PC-3 (cell line): Measurements from ENCODE around the gene IFI30. TPM values are rescaled to one million over a fixed set of nuclear protein-coding genes. Genes with fewer than 3 reads are reported as not detected.

Experiments used
- ATAC-seq: fragments of 200-7000 bp; cut with Tn5 transposase; 2 replicates; pipeline ENCODE4 v1.9.1; 2020; ENCODE audit warnings: mild to moderate bottlenecking, moderate library complexity
- BruUV-seq: library from RNA; stranded (reverse); fragments of 400-500 nt; replicated peaks from 2 replicates; lab custom pipeline; 2021; lab: Mats Ljungman, UMichigan
- CTCF ChIA-PET: fragments of 300-600 bp; sonication (Branson Sonifier 250); formaldehyde crosslinking; loops from one replicate; lab custom pipeline; 2022; ENCODE audit warnings: antibody characterized with exemption; lab: Charles Lee
- POLR2A ChIA-PET: fragments of 300-600 bp; sonication (Branson Sonifier 250); formaldehyde crosslinking; loops from one replicate; lab custom pipeline; 2022; ENCODE audit warnings: antibody characterized with exemption; ENCODE audit not compliant: unreplicated experiment; lab: Charles Lee
- DNase-seq: peaks from one replicate; pipeline ENCODE4 v3.0.0-alpha.2; 2015
- H2AFZ ChIP-seq: fragments of 300-600 bp; sonication (generic); 2 replicates; pipeline ENCODE4 v1.6.0; 2016; ENCODE audit warnings: antibody characterized with exemption, low read length
- H3F3A ChIP-seq: fragments of 300-600 bp; sonication (generic); one replicate; pipeline ENCODE4 v1.6.0; 2017; ENCODE audit warnings: antibody characterized with exemption, low read length, control low read depth, mild to moderate bottlenecking; ENCODE audit not compliant: unreplicated experiment
- H3K27ac ChIP-seq: fragments of 300-600 bp; sonication (generic); 2 replicates; pipeline ENCODE4 v1.5.1; 2016; ENCODE audit warnings: mild to moderate bottlenecking, low read length
- H3K27me3 ChIP-seq: fragments of 300-600 bp; sonication (generic); 2 replicates; pipeline ENCODE4 v1.6.1; 2016; ENCODE audit warnings: low read length, mixed read lengths
- H3K36me3 ChIP-seq: fragments of 300-600 bp; sonication (generic); 2 replicates; pipeline ENCODE4 v1.6.1; 2016; ENCODE audit warnings: low read depth, mixed run types, low read length, mixed read lengths
- H3K4me1 ChIP-seq: fragments of 300-600 bp; sonication (generic); 2 replicates; pipeline ENCODE4 v1.5.1; 2016; ENCODE audit warnings: low read length; ENCODE audit not compliant: insufficient read depth
- H3K4me2 ChIP-seq: fragments of 300-600 bp; sonication (generic); 2 replicates; pipeline ENCODE4 v1.6.0; 2016; ENCODE audit warnings: low read length
- H3K4me3 ChIP-seq: fragments of 300-600 bp; sonication (generic); 2 replicates; pipeline ENCODE4 v1.5.1; 2016; ENCODE audit warnings: mild to moderate bottlenecking, low read length, mixed read lengths
- H3K79me2 ChIP-seq: fragments of 300-600 bp; sonication (generic); 2 replicates; pipeline ENCODE4 v1.6.1; 2017; ENCODE audit warnings: low read length, mixed read lengths
- H3K9ac ChIP-seq: fragments of 300-600 bp; sonication (generic); 2 replicates; pipeline ENCODE4 v1.6.0; 2016; ENCODE audit warnings: mild to moderate bottlenecking, low read length
- H3K9me2 ChIP-seq: fragments of 300-600 bp; sonication (generic); replicated peaks from 2 replicates; pipeline ENCODE4 v1.6.1; 2016; ENCODE audit warnings: mixed run types, low read length, mixed read lengths
- H3K9me3 ChIP-seq: fragments of 300-600 bp; sonication (generic); 2 replicates; pipeline ENCODE4 v1.6.1; 2016; ENCODE audit warnings: low read length, mixed read lengths
- H4K20me1 ChIP-seq: fragments of 300-600 bp; sonication (generic); 2 replicates; pipeline ENCODE4 v1.6.1; 2016; ENCODE audit warnings: low read length, mixed read lengths
- EZH2 ChIP-seq: fragments of 300-600 bp; sonication (generic); IDR thresholded peaks from one replicate; pipeline ENCODE4 v1.6.1; 2017; ENCODE audit warnings: antibody characterized with exemption, mild to moderate bottlenecking, low read length; ENCODE audit not compliant: unreplicated experiment
- EZH2phosphoT487 ChIP-seq: fragments of 300-600 bp; sonication (generic); IDR thresholded peaks from 2 replicates; pipeline ENCODE4 v1.6.1; 2018; ENCODE audit warnings: mild to moderate bottlenecking, antibody characterized with exemption, low read length, borderline replicate concordance
- intact Hi-C: fragments of 100-400 bp; cut with micrococcal nuclease; formaldehyde crosslinking; loops from 2 replicates; pipeline ENCODE4 v1.9.0; 2023
- total RNA-seq: library from RNA; depleted of rRNA; stranded (reverse); fragments of >200 nt; gene quantifications from 2 replicates; pipeline ENCODE4 v1.2.3, GENCODE V29; 2014
- TF ChIP-seq, protein P1 (sequence below): fragments of 300-600 bp; sonication (generic); conservative IDR thresholded peaks from 2 replicates; pipeline ENCODE4 v1.5.1; 2017; ENCODE audit warnings: antibody characterized with exemption, low read depth, mild to moderate bottlenecking, low read length

Gene IFI30
- total RNA-seq, 1 experiment from 2014 or later: 31.1 TPM

DNA sequence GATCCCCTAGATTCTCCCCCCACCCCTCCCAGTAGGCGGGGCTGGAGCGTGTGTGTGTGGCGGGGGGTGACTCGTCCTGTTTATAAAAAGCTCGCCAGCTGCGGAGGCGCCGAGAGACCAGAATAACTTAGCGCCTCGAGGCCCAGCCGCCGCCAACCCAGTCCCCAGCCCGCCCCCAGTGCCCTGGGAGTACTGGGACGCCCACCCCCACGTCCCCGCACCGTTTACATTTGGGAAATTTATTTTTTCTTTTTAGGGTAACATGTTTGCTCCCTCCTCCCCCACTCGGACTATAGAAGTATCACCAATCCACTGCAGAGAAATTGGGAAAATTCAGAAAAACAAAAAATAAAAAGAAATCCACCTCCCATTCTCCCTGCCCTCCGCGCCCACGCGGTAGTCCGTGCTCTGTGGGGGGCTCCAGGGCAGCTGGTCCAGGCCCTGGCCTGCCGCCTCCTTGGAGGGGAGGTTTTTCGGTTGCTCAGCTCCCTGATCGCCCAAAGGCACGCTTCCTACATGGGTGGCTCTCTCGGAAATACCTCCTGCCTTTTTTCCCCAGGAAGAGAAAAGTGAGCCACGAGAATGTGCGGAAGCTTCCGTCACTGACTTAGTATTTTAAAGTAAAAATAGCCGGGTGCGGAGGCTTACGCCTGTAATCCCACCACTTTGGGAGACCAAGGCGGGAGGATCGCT lies 31.7 kb downstream of the IFI30 start:
- peak overlapping the region; percentile 90 for H3K4me3 ChIP-seq
- H3K27me3 ChIP-seq: no peaks in the 10 kb centered on the region
- peaks cover 4% of the 10 kb centered on the region; the same call in 1 of the 2 replicates for H3K36me3 ChIP-seq
- H3K4me1 ChIP-seq: peaks cover 16% of the 10 kb centered on the region
- H3K27ac ChIP-seq: peak overlapping the region; percentile 10
- peak overlapping the region; percentile 94 for H2AFZ ChIP-seq
- BruUV-seq: no TSS peak
- ATAC-seq: no peak
- intact Hi-C loops: loop anchor here (2.0 to 10.0 kb wide), 3 partner anchors 47 to 209 kb away; partner anchors contain the start of genes LSM4 and SSBP4
- no peaks in the 10 kb centered on the region for H4K20me1 ChIP-seq
- peaks cover 23% of the 10 kb centered on the region for H3K79me2 ChIP-seq
- DNase-seq: peak; percentile 50
- ChIA-PET CTCF (interaction anchor here (0.6 to 0.8 kb wide), 2 partner anchors 123 to 352 kb away, joined by 3 to 4 read pairs; no protein-coding TSS in a partner anchor), POLR2A (interaction anchor here (0.6 to 2.0 kb wide), 2 partner anchors 44 to 76 kb away, joined by 3 to 10 read pairs; partner anchors contain the start of gene JUND)
- H3K9me3 ChIP-seq: no peaks in the 10 kb centered on the region
- H3K9ac ChIP-seq: peak overlapping the region; percentile 67
- peak overlapping the region; percentile 92 for H3K4me2 ChIP-seq
- TF ChIP-seq, protein P1, sequence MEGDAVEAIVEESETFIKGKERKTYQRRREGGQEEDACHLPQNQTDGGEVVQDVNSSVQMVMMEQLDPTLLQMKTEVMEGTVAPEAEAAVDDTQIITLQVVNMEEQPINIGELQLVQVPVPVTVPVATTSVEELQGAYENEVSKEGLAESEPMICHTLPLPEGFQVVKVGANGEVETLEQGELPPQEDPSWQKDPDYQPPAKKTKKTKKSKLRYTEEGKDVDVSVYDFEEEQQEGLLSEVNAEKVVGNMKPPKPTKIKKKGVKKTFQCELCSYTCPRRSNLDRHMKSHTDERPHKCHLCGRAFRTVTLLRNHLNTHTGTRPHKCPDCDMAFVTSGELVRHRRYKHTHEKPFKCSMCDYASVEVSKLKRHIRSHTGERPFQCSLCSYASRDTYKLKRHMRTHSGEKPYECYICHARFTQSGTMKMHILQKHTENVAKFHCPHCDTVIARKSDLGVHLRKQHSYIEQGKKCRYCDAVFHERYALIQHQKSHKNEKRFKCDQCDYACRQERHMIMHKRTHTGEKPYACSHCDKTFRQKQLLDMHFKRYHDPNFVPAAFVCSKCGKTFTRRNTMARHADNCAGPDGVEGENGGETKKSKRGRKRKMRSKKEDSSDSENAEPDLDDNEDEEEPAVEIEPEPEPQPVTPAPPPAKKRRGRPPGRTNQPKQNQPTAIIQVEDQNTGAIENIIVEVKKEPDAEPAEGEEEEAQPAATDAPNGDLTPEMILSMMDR: no peak
- no peaks in the 10 kb centered on the region for H3F3A ChIP-seq
- H3K9me2 ChIP-seq: no peaks in the 10 kb centered on the region

GRCh38 chr19:18206018-18206417 lies 32.4 kb downstream of the IFI30 start:
- no peaks in the 10 kb centered on the region for H4K20me1 ChIP-seq
- no peaks in the 10 kb centered on the region for H3K9me3 ChIP-seq
- H3K4me1 ChIP-seq: peaks cover 16% of the 10 kb centered on the region
- ChIA-PET CTCF (no interaction called here), POLR2A (no interaction called here)
- peaks cover 4% of the 10 kb centered on the region; the same call in 1 of the 2 replicates for H3K36me3 ChIP-seq
- H3K27ac ChIP-seq: no peak overlapping the region
- DNase-seq: no peak
- H3K27me3 ChIP-seq: no peaks in the 10 kb centered on the region
- intact Hi-C loops: loop anchor here (10.0 kb wide), 2 partner anchors 119 to 209 kb away; partner anchors contain the start of genes LSM4 and SSBP4
- H3K9ac ChIP-seq: no peak overlapping the region
- no peaks in the 10 kb centered on the region for H3F3A ChIP-seq
- H2AFZ ChIP-seq: no peak overlapping the region
- no peaks in the 10 kb centered on the region for H3K9me2 ChIP-seq
- no peak for ATAC-seq
- peaks cover 23% of the 10 kb centered on the region for H3K79me2 ChIP-seq
- H3K4me2 ChIP-seq: no peak overlapping the region
- H3K4me3 ChIP-seq: no peak overlapping the region
- TF ChIP-seq EZH2phosphoT487: no peak
- TF ChIP-seq EZH2: no peak
- TF ChIP-seq, protein P1: no peak
- BruUV-seq: no TSS peak
